MM.1S (cell line): ENCODE results near the gene CNTRL.

Source experiments
- DNase-seq: peaks from one replicate; pipeline ENCODE4 v3.0.0-alpha.2; 2015
- H2AFZ ChIP-seq: fragments of 300-600 bp; sonication (generic); 2 replicates; pipeline ENCODE4 v1.6.0; 2016; ENCODE audit warnings: antibody characterized with exemption, low read length
- H3F3A ChIP-seq: fragments of 300-600 bp; sonication (generic); 2 replicates; pipeline ENCODE4 v1.6.1; 2016; ENCODE audit warnings: mild to moderate bottlenecking, antibody characterized with exemption, low read length, moderate library complexity, mixed read lengths; ENCODE audit not compliant: insufficient read depth
- H3K27ac ChIP-seq: fragments of 300-600 bp; sonication (generic); 2 replicates; pipeline ENCODE4 v1.5.1; 2016; ENCODE audit warnings: mild to moderate bottlenecking, low read length
- H3K27me3 ChIP-seq: fragments of 300-600 bp; sonication (generic); replicated peaks from 2 replicates; pipeline ENCODE4 v1.6.0; 2016; ENCODE audit warnings: low read length; ENCODE audit not compliant: insufficient read depth
- H3K36me3 ChIP-seq: fragments of 300-600 bp; sonication (generic); replicated peaks from 2 replicates; pipeline ENCODE4 v1.6.1; 2016; ENCODE audit warnings: mild to moderate bottlenecking, low read length, mixed read lengths; ENCODE audit not compliant: insufficient read depth
- H3K4me1 ChIP-seq: fragments of 300-600 bp; sonication (generic); 2 replicates; pipeline ENCODE4 v1.6.1; 2016; ENCODE audit warnings: low read length, mixed read lengths
- H3K4me2 ChIP-seq: fragments of 300-600 bp; sonication (generic); 2 replicates; pipeline ENCODE4 v1.6.0; 2016; ENCODE audit warnings: low read depth, low read length
- H3K4me3 ChIP-seq: fragments of 300-600 bp; sonication (generic); 2 replicates; pipeline ENCODE4 v1.5.1; 2016; ENCODE audit warnings: low read length, mixed read lengths
- H3K79me2 ChIP-seq: fragments of 300-600 bp; sonication (generic); 2 replicates; pipeline ENCODE4 v1.6.1; 2016; ENCODE audit warnings: mixed run types, low read length, mixed read lengths
- H3K9ac ChIP-seq: fragments of 300-600 bp; sonication (generic); 2 replicates; pipeline ENCODE4 v1.6.1; 2016; ENCODE audit warnings: low read length, mixed read lengths
- H3K9me2 ChIP-seq: fragments of 300-600 bp; sonication (generic); replicated peaks from 2 replicates; pipeline ENCODE4 v1.6.1; 2016; ENCODE audit warnings: mild to moderate bottlenecking, low read length, mixed read lengths; ENCODE audit not compliant: insufficient read depth
- H3K9me3 ChIP-seq: fragments of 300-600 bp; sonication (generic); replicated peaks from 2 replicates; pipeline ENCODE4 v1.6.1; 2016; ENCODE audit warnings: mild to moderate bottlenecking, low read length, mixed read lengths; ENCODE audit not compliant: insufficient read depth
- H4K20me1 ChIP-seq: fragments of 300-600 bp; sonication (generic); 2 replicates; pipeline ENCODE4 v1.6.1; 2016; ENCODE audit warnings: mild to moderate bottlenecking, low read length, moderate library complexity, mixed read lengths; ENCODE audit not compliant: insufficient read depth
- CTCF ChIP-seq: fragments of 300-600 bp; sonication (generic); IDR thresholded peaks from 2 replicates; pipeline ENCODE4 v1.5.1; 2016; ENCODE audit warnings: antibody characterized with exemption, low read length, mixed read lengths
- EZH2 ChIP-seq: fragments of 300-600 bp; sonication (generic); optimal IDR thresholded peaks from 2 replicates; pipeline ENCODE3; 2017; ENCODE audit warnings: low read depth, mild to moderate bottlenecking, antibody characterized with exemption, low read length, mixed read lengths
- EZH2phosphoT487 ChIP-seq: fragments of 300-600 bp; sonication (generic); IDR thresholded peaks from 2 replicates; pipeline ENCODE4 v1.6.1; 2018; ENCODE audit warnings: antibody characterized with exemption, low read length

Gene CNTRL

GRCh38 chr9:121204611-121205010 is 129.9 kb downstream of the CNTRL start:
- Histone ChIP-seq H3K9ac (no peak overlapping the region), H3K4me3 (no peak overlapping the region), H3K9me2 (no peaks in the 10 kb centered on the region), H4K20me1 (peaks cover 14% of the 10 kb centered on the region), H3K27me3 (no peaks in the 10 kb centered on the region), H3K27ac (no peak overlapping the region), H3F3A (peaks cover 4% of the 10 kb centered on the region), H3K36me3 (no peaks in the 10 kb centered on the region), H3K79me2 (peaks cover 22% of the 10 kb centered on the region), H3K9me3 (no peaks in the 10 kb centered on the region), H2AFZ (no peak overlapping the region), H3K4me2 (no peak overlapping the region), H3K4me1 (peaks cover 19% of the 10 kb centered on the region)
- DNase-seq = no peak
- TF ChIP-seq EZH2phosphoT487 = no peak
- no peak for TF ChIP-seq CTCF
- TF ChIP-seq EZH2 = no peak

GRCh38 chr9:121206516-121207370 is 132.0 kb downstream of the CNTRL start:
- Histone ChIP-seq H3K9me2 (no peaks in the 10 kb centered on the region), H3K9ac (no peak overlapping the region), H3F3A (no peaks in the 10 kb centered on the region), H3K79me2 (0 out of 2 replicates have a peak, but pooled peaks cover 2% of the 10 kb centered on the region), H3K9me3 (no peaks in the 10 kb centered on the region), H2AFZ (no peak overlapping the region), H3K27me3 (no peaks in the 10 kb centered on the region), H3K36me3 (no peaks in the 10 kb centered on the region), H3K27ac (no peak overlapping the region), H3K4me2 (peak overlapping the region; percentile 27), H3K4me3 (no peak overlapping the region), H3K4me1 (peaks cover 15% of the 10 kb centered on the region), H4K20me1 (no peaks in the 10 kb centered on the region)
- DNase-seq = no peak
- no peak for TF ChIP-seq EZH2phosphoT487
- TF ChIP-seq CTCF = no peak
- no peak for TF ChIP-seq EZH2

- no peaks in the 10 kb centered on the region for H4K20me1 ChIP-seq
- peak overlapping the region; percentile 27 for H3K4me2 ChIP-seq
- no peaks in the 10 kb centered on the region for H3K79me2 ChIP-seq
- H3K9me3 ChIP-seq = no peaks in the 10 kb centered on the region
- H3K27me3 ChIP-seq = no peaks in the 10 kb centered on the region
- H3F3A ChIP-seq = no peaks in the 10 kb centered on the region
- no peaks in the 10 kb centered on the region for H3K9me2 ChIP-seq
- no peaks in the 10 kb centered on the region for H3K36me3 ChIP-seq
- no peak overlapping the region for H2AFZ ChIP-seq
- H3K9ac ChIP-seq = no peak overlapping the region
- H3K27ac ChIP-seq = no peak overlapping the region
- H3K4me3 ChIP-seq = no peak overlapping the region
- no peak for TF ChIP-seq EZH2phosphoT487
- no peak for TF ChIP-seq CTCF
- TF ChIP-seq EZH2 = no peak
- peaks cover 15% of the 10 kb centered on the region for H3K4me1 ChIP-seq
- DNase-seq = peak; percentile 61
Measured at GRCh38 chr9:121207371-121207940, 132.7 kb downstream of the CNTRL start.
